Measurements from ENCODE around the gene PJVK.

Gene PJVK

DNA sequence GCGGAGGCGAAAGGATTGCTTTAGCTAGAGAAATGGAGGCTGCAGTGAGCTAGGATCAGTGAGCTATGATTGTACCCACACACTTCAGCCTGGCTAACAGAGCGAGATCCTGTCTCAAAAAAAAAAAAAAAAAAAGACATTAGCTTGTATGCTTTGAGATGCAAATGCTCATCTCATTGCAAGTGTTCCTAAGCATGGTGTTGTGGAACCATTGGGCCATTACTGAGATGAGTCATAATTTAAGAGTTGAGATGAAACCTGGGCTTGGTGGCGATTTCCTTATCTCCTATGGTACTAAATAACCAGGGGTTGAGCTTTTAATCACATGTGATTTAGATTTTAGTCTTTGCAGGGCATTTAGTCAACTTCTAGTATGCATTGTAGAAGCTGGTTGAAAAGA is 31.3 kb downstream of the PJVK start:
- DNase-seq (ENCODE audit: low read depth), result no peak

DNA sequence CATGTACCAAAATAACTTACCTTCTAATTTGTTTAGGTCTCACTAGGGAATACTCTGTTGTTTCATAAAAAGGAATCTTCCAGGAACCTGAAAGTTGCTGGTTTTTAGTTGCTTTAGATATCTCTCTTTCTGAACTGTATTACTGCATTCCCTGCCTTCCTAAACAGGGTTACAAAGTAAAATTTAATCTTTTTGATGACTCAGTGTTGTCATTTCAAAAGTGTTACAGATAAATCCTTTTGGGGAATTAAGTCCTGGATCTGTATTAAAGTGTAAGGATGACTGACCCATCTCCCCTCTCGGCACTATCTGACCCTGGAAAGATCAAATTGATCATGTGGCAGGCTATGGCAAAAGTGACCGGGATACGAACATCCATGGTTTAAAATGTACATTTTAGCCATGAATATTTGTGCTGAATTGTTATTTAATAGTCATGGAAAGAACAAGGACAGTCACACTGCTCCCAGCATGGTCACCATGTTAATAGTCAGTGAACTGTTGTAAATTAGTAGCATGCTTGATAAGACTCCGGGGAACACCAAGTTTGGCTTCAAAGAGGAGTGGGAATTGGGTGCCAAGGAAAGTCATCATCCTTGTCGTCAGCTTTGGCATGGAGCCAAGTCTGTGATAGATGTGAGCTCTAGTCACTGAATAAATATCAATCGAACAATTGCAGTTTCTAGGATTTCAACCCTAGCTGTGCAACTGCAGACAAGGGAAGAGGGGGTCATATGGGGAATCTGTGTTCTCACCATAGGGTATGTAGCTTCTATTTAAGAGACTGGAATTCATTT is 33.3 kb downstream of the PJVK start:
- DNase-seq (ENCODE audit: low read depth), result no peak

GRCh38 chr2:178485356-178485755 is 34.2 kb downstream of the PJVK start:
- no peak for DNase-seq (ENCODE audit: low read depth)

DNA sequence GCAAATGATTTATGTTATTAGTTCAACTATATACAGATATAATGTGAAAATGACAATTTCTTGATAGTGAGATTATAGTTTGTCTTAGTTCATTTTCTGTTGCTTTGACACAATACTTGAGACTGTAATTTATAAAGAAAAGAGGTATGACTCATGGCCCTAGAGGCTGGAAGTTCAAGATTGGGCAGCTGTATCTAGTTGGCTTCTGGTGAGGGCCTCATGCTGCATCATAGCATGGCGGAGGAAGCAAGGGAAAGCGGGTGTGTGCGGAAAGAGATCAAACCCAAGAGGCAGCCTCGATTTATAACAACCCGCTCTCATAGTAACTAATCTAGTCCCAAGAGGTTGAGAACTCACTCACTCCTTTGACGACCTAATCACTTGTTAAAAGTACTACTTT is 40.4 kb downstream of the PJVK start:
- no peak for DNase-seq (ENCODE audit: low read depth)

DNA sequence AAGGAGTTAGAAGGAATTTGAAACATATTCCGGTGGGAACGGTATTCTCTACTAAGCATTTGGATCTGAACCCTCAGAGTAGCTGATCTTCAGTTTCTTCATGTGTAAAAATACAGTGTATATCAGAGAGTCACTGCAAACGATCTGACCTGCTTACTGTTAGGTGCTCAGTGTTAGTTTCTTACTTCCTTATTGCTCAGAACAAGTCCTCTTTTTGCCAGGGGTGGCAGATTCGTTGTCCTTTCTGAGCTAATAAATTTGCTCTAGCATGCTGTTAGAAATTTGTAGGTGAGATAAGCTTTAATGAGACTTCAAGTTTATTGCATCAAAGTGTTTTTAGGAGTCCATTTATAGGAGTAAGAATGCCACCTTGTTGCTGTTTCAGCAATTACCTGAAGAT is 44.9 kb downstream of the PJVK start:
- no peak for DNase-seq (ENCODE audit: low read depth)

- no peak for DNase-seq (ENCODE audit: low read depth)
Measured at GRCh38 chr2:178498137-178498536, 47.0 kb downstream of the PJVK start.

- DNase-seq (ENCODE audit: low read depth), result no peak
Measured at GRCh38 chr2:178499640-178500039, 48.5 kb downstream of the PJVK start.

GRCh38 chr2:178502751-178503150 is 51.6 kb downstream of the PJVK start:
- no peak for DNase-seq (ENCODE audit: low read depth)

GRCh38 chr2:178506101-178506500 is 54.9 kb downstream of the PJVK start:
- DNase-seq (ENCODE audit: low read depth), result no peak

GRCh38 chr2:178506524-178506923 is 55.3 kb downstream of the PJVK start:
- no peak for DNase-seq (ENCODE audit: low read depth)

- no peak for DNase-seq (ENCODE audit: low read depth)
Measured at GRCh38 chr2:178506949-178507348, 55.8 kb downstream of the PJVK start.

DNA sequence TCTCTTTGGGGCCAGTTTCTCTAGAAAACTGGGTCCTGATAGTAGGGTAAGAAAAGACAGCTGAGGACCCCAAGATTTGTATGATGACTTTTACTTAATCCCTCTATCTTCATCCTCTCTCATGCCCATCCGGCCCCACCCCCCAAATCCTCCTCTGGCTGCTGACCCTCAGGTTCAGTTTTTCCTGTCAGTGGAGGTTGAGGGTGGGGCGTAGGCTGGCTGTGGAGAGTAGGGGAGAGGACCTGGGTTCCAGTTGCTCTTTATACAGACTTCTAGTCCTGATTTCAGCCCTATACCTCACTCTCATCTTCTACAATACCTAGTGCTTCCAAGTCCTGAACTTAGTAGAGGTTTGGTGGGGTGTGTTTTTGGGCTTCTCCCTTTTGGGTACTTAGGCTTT is 57.5 kb downstream of the PJVK start:
- DNase-seq (ENCODE audit: low read depth), result no peak

GRCh38 chr2:178510384-178510783 is 59.2 kb downstream of the PJVK start:
- no peak for DNase-seq (ENCODE audit: low read depth)

Data from stimulated activated CD8-positive, alpha-beta memory T cell treated with anti-CD3 and anti-CD28 coated beads, Interleukin-12 subunit alpha, Interleukin-12 subunit beta, amount 100 ng/mL, for 4 hours (primary cell).